BLaER1 treated with 17β-estradiol and CSF1 and Interleukin-3, amounts not matched to agents 10 nM and 100 nM (cell line): ENCODE data around the gene HRNR.
A peak's percentile ranks its signal among the peaks of the same experiment; 100 is the strongest.

Experiments used
- H3K27ac ChIP-seq, 11 experiments: shearing (Covaris generic); formaldehyde crosslinking; 2 replicates each; pipeline ENCODE4 v1.8.1; 2022
- H3K27me3 ChIP-seq, 11 experiments: shearing (Covaris generic); formaldehyde crosslinking; 2 replicates each; pipeline ENCODE4 v1.8.1; 2022
- H3K36me3 ChIP-seq, 11 experiments: shearing (Covaris generic); formaldehyde crosslinking; 2 replicates each; pipeline ENCODE4 v1.8.1; 2022
- H3K4me1 ChIP-seq, 10 experiments: shearing (Covaris generic); formaldehyde crosslinking; 2 replicates each; pipeline ENCODE4 v1.8.1; 2022
- H3K4me2 ChIP-seq, 11 experiments: shearing (Covaris generic); formaldehyde crosslinking; 2 replicates each; pipeline ENCODE4 v1.8.1; 2022
- H3K4me3 ChIP-seq, 10 experiments: shearing (Covaris generic); formaldehyde crosslinking; 2 replicates each; pipeline ENCODE4 v1.8.1; 2022
- H3K9ac ChIP-seq, 11 experiments: shearing (Covaris generic); formaldehyde crosslinking; 2 replicates each; pipeline ENCODE4 v1.8.1; 2022
- H3K9me3 ChIP-seq, 11 experiments: shearing (Covaris generic); formaldehyde crosslinking; replicated peaks in 1 of 11; 2 replicates each; pipeline ENCODE4 v1.8.1; 2022
- H4K20me1 ChIP-seq, 11 experiments: shearing (Covaris generic); formaldehyde crosslinking; 2 replicates each; pipeline ENCODE4 v1.8.1; 2022
- Cebpa-rat ChIP-seq, 11 experiments: shearing (Covaris generic); IDR thresholded peaks; 2 replicates each; pipeline ENCODE4 v1.8.1; 2022

Gene HRNR

GRCh38 chr1:152164517-152165136 is 59.4 kb downstream of the HRNR start:
- H3K36me3 ChIP-seq, result no peaks in the 10 kb centered on the region
- peaks cover 0 to 5% (median 0%) of the 10 kb centered on the region in 11 experiments; a peak in 1 of 22 replicates for H3K27me3 ChIP-seq
- H4K20me1 ChIP-seq, result no peaks in the 10 kb centered on the region
- H3K9ac ChIP-seq, result peak overlapping the region in 1 of 11 experiments; percentile 51; a peak in 1 of 22 replicates
- no peak overlapping the region for H3K4me3 ChIP-seq
- peaks cover 0 to 6% (median 0%) of the 10 kb centered on the region in 11 experiments; a peak in 2 of 22 replicates for H3K9me3 ChIP-seq
- H3K27ac ChIP-seq, result peak overlapping the region; percentile 14 to 80 (median 68); a peak in 20 of 22 replicates
- TF ChIP-seq Cebpa-rat (IDR thresholded peaks at IDR 0.05), result peak in 1 of 11 experiments; percentile 45; a peak in 1 of 22 replicates
- H3K4me1 ChIP-seq, result peaks cover 56 to 100% (median 74%) of the 10 kb centered on the region in 10 experiments
- peak overlapping the region; percentile 73 to 87 (median 80) for H3K4me2 ChIP-seq

- peaks cover 0 to 5% (median 0%) of the 10 kb centered on the region in 11 experiments; a peak in 1 of 22 replicates for H3K27me3 ChIP-seq
- H4K20me1 ChIP-seq, result no peaks in the 10 kb centered on the region
- H3K27ac ChIP-seq, result no peak overlapping the region
- peaks cover 52 to 92% (median 62%) of the 10 kb centered on the region in 10 experiments for H3K4me1 ChIP-seq
- H3K4me3 ChIP-seq, result no peak overlapping the region
- no peak overlapping the region for H3K9ac ChIP-seq
- H3K9me3 ChIP-seq, result peaks cover 0 to 6% (median 0%) of the 10 kb centered on the region in 11 experiments; a peak in 2 of 22 replicates
- peak overlapping the region; percentile 73 to 87 (median 80) for H3K4me2 ChIP-seq
- no peak for TF ChIP-seq Cebpa-rat (IDR thresholded peaks at IDR 0.05)
- H3K36me3 ChIP-seq, result no peaks in the 10 kb centered on the region
These were observed 61.1 kb downstream of the HRNR start for GRCh38 chr1:152162792-152163463.
